HFF-Myc (cell line): ENCODE measurements around the gene PRKG1.

Source experiments
- DNase-seq: peaks from one replicate; pipeline ENCODE4 v3.0.0-alpha.2; 2011; ENCODE audit warnings: low read depth; ENCODE audit errors: extremely low read depth
- H3K4me3 ChIP-seq: replicated peaks from 2 replicates; pipeline ENCODE4 v1.5.1; 2011; ENCODE audit warnings: low read depth, mild to moderate bottlenecking, control low read depth, low read length
- TF ChIP-seq, protein P1 (sequence below): IDR thresholded peaks from 2 replicates; pipeline ENCODE4 v1.5.1; 2012; ENCODE audit warnings: mild to moderate bottlenecking, low read depth, low read length, control low read depth; ENCODE audit errors: missing control alignments

Gene PRKG1

DNA sequence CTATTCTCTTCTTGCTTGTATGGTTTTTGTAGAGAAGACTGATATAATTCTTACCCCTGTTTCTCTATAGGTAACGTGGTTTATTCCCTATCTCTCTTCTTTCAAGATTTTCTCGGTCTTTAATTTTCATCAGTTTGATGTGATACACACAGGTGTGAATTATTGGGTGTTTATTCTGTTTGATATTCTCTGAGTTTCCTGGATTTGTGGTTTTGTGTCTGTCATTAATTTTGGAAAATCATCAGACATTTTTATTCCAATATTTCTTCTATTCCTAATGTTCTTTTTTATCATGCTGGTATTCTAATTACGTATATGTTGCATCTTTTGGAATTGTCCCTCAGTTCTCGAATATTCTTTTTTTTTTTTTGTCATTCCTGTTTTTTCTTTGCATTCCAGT is 850.1 kb downstream of the PRKG1 start:
- no peak for DNase-seq
- TF ChIP-seq, protein P1, sequence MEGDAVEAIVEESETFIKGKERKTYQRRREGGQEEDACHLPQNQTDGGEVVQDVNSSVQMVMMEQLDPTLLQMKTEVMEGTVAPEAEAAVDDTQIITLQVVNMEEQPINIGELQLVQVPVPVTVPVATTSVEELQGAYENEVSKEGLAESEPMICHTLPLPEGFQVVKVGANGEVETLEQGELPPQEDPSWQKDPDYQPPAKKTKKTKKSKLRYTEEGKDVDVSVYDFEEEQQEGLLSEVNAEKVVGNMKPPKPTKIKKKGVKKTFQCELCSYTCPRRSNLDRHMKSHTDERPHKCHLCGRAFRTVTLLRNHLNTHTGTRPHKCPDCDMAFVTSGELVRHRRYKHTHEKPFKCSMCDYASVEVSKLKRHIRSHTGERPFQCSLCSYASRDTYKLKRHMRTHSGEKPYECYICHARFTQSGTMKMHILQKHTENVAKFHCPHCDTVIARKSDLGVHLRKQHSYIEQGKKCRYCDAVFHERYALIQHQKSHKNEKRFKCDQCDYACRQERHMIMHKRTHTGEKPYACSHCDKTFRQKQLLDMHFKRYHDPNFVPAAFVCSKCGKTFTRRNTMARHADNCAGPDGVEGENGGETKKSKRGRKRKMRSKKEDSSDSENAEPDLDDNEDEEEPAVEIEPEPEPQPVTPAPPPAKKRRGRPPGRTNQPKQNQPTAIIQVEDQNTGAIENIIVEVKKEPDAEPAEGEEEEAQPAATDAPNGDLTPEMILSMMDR: no peak
- H3K4me3 ChIP-seq: no peak overlapping the region

DNA sequence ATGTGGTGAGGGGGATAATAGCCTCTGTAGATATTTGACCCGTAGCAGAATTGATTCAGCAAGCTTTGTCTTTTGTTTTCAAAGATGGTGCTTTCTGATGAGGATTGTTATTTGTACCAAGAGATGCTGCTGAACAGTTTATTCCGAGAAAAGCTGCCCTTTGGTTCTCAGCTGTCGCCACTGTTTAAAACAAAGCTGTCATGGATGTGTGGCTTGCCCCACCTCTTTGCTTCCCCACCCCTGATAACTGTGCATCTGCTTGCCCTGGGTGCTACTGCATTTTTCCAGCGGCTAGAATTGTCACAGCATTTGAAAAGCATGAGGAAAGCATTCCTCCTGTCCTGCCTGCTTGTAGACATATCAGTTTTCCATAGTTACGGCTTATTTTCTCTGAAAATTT is 852.0 kb downstream of the PRKG1 start:
- DNase-seq: no peak
- H3K4me3 ChIP-seq: no peak overlapping the region
- TF ChIP-seq, protein P1: no peak

DNA sequence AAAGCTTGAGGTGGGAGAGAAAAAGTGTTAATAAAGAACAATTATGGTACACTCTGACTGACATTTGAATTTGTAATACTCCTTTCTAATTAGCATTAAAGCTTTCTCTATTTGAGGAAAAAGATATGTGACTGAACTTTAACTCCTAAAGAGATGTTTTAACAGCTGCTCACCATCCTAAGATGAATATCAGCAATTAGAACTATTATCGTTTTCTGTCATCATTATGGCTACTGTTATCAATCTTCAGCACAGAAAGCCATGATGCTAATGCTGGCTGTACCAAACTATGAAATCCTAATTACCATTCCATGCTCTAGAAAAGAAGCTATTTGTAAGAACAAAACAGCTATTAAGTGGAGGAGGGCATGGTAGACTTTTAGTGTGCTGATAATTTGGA is 853.9 kb downstream of the PRKG1 start:
- TF ChIP-seq, protein P1: no peak
- no peak overlapping the region for H3K4me3 ChIP-seq
- DNase-seq: no peak

DNA sequence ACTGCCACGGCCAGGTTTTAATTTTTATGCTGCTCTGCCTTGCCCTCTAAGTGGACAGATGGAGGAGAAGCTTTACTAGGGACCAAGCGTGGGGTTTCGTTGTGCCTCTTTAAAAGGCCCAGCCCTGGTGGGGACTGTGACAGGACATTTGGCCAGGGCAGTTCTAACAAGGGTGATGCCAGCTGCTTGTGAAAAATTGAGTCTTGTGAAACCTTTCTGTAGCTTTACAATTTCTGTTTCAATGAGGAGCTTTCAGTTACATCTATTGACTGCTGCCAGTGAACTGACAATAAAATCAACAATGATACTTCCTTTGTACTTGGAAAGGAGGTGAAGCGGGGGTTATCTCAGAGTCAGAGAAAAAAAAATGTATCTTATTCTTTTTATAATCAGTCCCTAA is 858.2 kb downstream of the PRKG1 start:
- no peak for DNase-seq
- TF ChIP-seq, protein P1: no peak
- H3K4me3 ChIP-seq: no peak overlapping the region

DNA sequence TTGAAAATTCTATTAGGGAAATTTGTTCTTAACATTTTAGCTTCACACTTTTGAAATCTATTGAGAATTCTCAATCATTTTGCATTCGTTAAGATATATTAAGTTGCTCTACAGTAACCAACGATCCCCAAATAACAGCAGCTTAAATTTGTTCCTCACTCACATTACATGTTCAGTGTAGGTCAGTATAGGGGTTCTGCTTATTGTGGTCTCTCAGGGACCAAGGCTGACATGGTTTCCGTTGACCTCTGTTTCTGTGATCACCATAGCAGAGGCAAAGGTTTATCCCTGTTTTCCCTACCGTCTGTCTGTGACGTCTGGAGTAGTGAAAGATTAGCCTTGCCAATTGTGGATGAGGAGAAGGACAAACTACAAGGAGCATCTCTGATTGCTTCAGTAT is 860.1 kb downstream of the PRKG1 start:
- H3K4me3 ChIP-seq: no peak overlapping the region
- TF ChIP-seq, protein P1: no peak
- no peak for DNase-seq

DNA sequence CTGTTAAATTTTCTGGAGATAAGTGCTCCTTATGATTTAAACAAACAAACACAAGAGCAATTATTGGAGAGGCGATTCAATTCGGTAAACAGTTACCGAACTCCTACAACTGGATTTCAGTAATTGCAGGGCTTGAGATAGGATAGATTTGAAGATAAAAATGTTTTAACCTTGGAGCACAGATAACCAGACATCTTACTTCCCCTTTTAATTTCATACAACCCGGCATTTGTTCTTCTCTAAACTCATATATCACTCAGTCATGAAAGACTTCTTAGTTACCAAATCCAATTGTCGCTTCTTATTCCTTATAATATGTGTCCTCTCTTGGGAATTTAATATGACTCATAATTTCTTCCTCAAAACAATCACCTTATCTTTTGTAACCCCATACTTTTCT is 861.1 kb downstream of the PRKG1 start:
- TF ChIP-seq, protein P1: no peak

DNA sequence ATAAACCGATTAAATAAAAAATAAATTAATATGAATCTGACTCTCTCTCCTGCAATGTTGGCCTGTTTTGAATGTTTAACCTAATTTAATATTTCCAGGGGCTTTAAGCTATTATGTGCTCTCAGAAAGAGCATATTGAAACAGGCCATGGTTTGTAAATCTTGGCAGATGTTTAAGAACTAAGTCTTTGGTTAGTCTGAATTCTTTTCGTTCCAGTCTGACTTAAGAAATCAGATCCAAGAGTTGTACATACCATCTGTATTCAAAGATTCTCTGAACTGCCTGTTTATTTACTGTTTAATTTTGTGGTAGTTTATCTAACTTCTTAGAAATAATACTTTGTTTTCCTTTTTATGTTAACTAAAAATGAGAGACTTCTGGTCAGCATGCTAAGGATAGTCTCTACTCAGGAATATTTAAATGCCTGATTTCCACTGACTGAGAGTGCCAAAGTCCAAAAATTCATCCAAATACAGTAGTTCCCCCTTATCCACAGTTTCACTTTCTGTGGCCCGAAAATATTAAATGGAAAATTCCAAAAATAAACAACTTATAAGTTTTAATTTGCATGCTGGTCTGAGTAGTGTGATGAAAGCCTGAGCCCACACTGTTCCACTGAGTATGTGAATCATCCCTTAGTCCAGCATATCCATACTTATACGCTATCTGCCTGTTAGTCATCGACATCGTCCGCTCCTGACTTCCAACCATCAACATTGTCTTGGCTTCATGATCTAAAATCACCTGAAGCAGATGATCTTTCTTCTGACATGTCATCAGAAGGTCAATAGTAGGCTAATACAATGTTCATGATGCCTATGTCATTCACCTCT is 863.2 kb downstream of the PRKG1 start:
- DNase-seq: no peak
- TF ChIP-seq, protein P1: no peak
- H3K4me3 ChIP-seq: no peak overlapping the region

More for the DNA sequence above, 861.1 kb downstream of the PRKG1 start:
- DNase-seq: no peak
- H3K4me3 ChIP-seq: no peak overlapping the region
